ENCODE measurements around the gene CSKMT. TPM values are rescaled to one million over a fixed set of nuclear protein-coding genes. Genes with fewer than 3 reads are reported as not detected.
"Not testable (repeated sequence)": the region's sequence is repeated elsewhere in the genome, so short reads cannot be mapped to it uniquely, and the experiment has no call there.

Gene CSKMT
- total RNA-seq, 1 experiment from 2014 or later: 16.3 TPM

- CTCF ChIA-PET: interaction anchor here (0.6 to 0.7 kb wide), 3 partner anchors 16 to 186 kb away, joined by 3 to 10 read pairs (median 4); partner anchors contain the start of gene HNRNPUL2
- peaks cover 74% of the 10 kb centered on the region for H3K79me2 ChIP-seq (ENCODE audit: low read length)
- H3K9me2 ChIP-seq (replicated peaks; ENCODE audit: low read length): no peaks in the 10 kb centered on the region
- peaks cover 11% of the 10 kb centered on the region for H3F3A ChIP-seq (ENCODE audit: low read length, unreplicated experiment)
- peak within 1 kb of the TSS; percentile 83 for H2AFZ ChIP-seq (ENCODE audit: low read length)
- no peak for TF ChIP-seq EZH2 (IDR thresholded peaks at IDR 0.05; ENCODE audit: low read length, unreplicated experiment)
- no peak for TF ChIP-seq CTCF (conservative IDR thresholded peaks at IDR 0.05; ENCODE audit: low read depth, low read length)
- TF ChIP-seq EZH2phosphoT487 (IDR thresholded peaks at IDR 0.05; ENCODE audit: borderline replicate concordance, low read length): no peak
- no peaks in the 10 kb centered on the region for H3K27me3 ChIP-seq (ENCODE audit: low read length)
- TSS peak; percentile 52 for BruUV-seq (replicated peaks)
- intact Hi-C loops (cut with micrococcal nuclease): loop anchor here (5.0 kb wide), 1 partner anchor 69 kb away; the partner anchor contains the start of gene MTA2
- ATAC-seq (peak; percentile 72), DNase-seq (peak; percentile 90)
- POLR2A ChIA-PET (ENCODE audit: unreplicated experiment): interaction anchor here (0.6 to 1.3 kb wide), 4 partner anchors 9 to 80 kb away, joined by 3 to 7 read pairs (median 4); partner anchors contain the start of genes HNRNPUL2 and TUT1
- peaks cover under 1% of the 10 kb centered on the region; the same call in 1 of the 2 replicates for H4K20me1 ChIP-seq (ENCODE audit: low read length)
- peak within 1 kb of the TSS; percentile 92 for H3K4me3 ChIP-seq (ENCODE audit: low read length)
- peaks cover 40% of the 10 kb centered on the region for H3K4me1 ChIP-seq (ENCODE audit: insufficient read depth, low read length)
- peak within 1 kb of the TSS; percentile 85 for H3K4me2 ChIP-seq (ENCODE audit: low read length)
- peaks cover 8% of the 10 kb centered on the region for H3K36me3 ChIP-seq (ENCODE audit: low read depth, low read length)
- H3K9ac ChIP-seq (ENCODE audit: low read length): peak within 1 kb of the TSS; percentile 91
- no peaks in the 10 kb centered on the region for H3K9me3 ChIP-seq (ENCODE audit: low read length)
- peak within 1 kb of the TSS; percentile 80 for H3K27ac ChIP-seq (ENCODE audit: low read length)
Observed at GRCh38 chr11:62671608-62672389, 6.7 kb downstream of the CSKMT start, which contains the start of the genes LBHD1 and UQCC3. Gene LBHD1, minus strand, starts transcription at chr11:62672267. Its CDS starts 2,236 bp downstream, at chr11:62670031. Gene UQCC3, plus strand, starts transcription at chr11:62671673. Its CDS starts 73 bp downstream, at chr11:62671746.

GRCh38 chr11:62673196-62673525, 8.0 kb downstream of the CSKMT start:
- H4K20me1 ChIP-seq (ENCODE audit: low read length): no peaks in the 10 kb centered on the region
- ATAC-seq: peak; percentile 21
- H3K4me3 ChIP-seq (ENCODE audit: low read length): peak overlapping the region; percentile 92
- peak; percentile 66 for DNase-seq
- peak overlapping the region; percentile 80 for H3K27ac ChIP-seq (ENCODE audit: low read length)
- H3K4me1 ChIP-seq (ENCODE audit: insufficient read depth, low read length): peaks cover 42% of the 10 kb centered on the region
- no peak overlapping the region for H2AFZ ChIP-seq (ENCODE audit: low read length)
- H3K9ac ChIP-seq (ENCODE audit: low read length): 0 out of 2 replicates have a peak overlapping the region, but pooled peaks have one; percentile 91
- no peaks in the 10 kb centered on the region for H3K27me3 ChIP-seq (ENCODE audit: low read length)
- ChIA-PET CTCF (no interaction called here), POLR2A (ENCODE audit: unreplicated experiment) (interaction anchor here (0.6 kb wide), 1 partner anchor 32 kb away, joined by 3 read pairs; no protein-coding TSS in a partner anchor)
- peaks cover 75% of the 10 kb centered on the region for H3K79me2 ChIP-seq (ENCODE audit: low read length)
- H3K4me2 ChIP-seq (ENCODE audit: low read length): peak overlapping the region; percentile 85
- TF ChIP-seq EZH2phosphoT487 (IDR thresholded peaks at IDR 0.05; ENCODE audit: borderline replicate concordance, low read length) (no peak), CTCF (conservative IDR thresholded peaks at IDR 0.05; ENCODE audit: low read depth, low read length) (no peak), EZH2 (IDR thresholded peaks at IDR 0.05; ENCODE audit: low read length, unreplicated experiment) (no peak)
- peaks cover 11% of the 10 kb centered on the region for H3F3A ChIP-seq (ENCODE audit: low read length, unreplicated experiment)
- no peaks in the 10 kb centered on the region for H3K9me2 ChIP-seq (replicated peaks; ENCODE audit: low read length)
- intact Hi-C loops (cut with micrococcal nuclease): loop anchor here (5.0 kb wide), 1 partner anchor 71 kb away; the partner anchor contains the start of gene MTA2
- BruUV-seq (replicated peaks): no TSS peak
- peaks cover 4% of the 10 kb centered on the region for H3K36me3 ChIP-seq (ENCODE audit: low read depth, low read length)
- H3K9me3 ChIP-seq (ENCODE audit: low read length): no peaks in the 10 kb centered on the region

GRCh38 chr11:62675415-62675814, 10.3 kb downstream of the CSKMT start:
- H3K9me3 ChIP-seq (ENCODE audit: low read length); H3K27me3 ChIP-seq (ENCODE audit: low read length); H3F3A ChIP-seq (ENCODE audit: low read length, unreplicated experiment); H3K4me3 ChIP-seq (ENCODE audit: low read length); H2AFZ ChIP-seq (ENCODE audit: low read length); H3K27ac ChIP-seq (ENCODE audit: low read length); H3K9ac ChIP-seq (ENCODE audit: low read length); ATAC-seq; DNase-seq; POLR2A ChIA-PET (ENCODE audit: unreplicated experiment); H3K36me3 ChIP-seq (ENCODE audit: low read depth, low read length); BruUV-seq (replicated peaks); H4K20me1 ChIP-seq (ENCODE audit: low read length); H3K4me2 ChIP-seq (ENCODE audit: low read length); H3K9me2 ChIP-seq (replicated peaks; ENCODE audit: low read length): not testable (repeated sequence)
- CTCF ChIA-PET: interaction anchor here (0.6 kb wide), 2 partner anchors 11 to 1241 kb away, joined by 3 to 8 read pairs; no protein-coding TSS in a partner anchor
- intact Hi-C loops (cut with micrococcal nuclease): loop anchor here (5.0 kb wide), 1 partner anchor 52 kb away; the partner anchor contains the start of genes HNRNPUL2 and TTC9C
- Histone ChIP-seq H3K79me2 (ENCODE audit: low read length) (peaks cover 70% of the 10 kb centered on the region), H3K4me1 (ENCODE audit: insufficient read depth, low read length) (peaks cover 36% of the 10 kb centered on the region)

All from PC-3 (cell line).